GM18498 (cell line): ENCODE results near the gene ZBTB7C.

Source experiments
- ATAC-seq: cut with Tn5 transposase; IDR thresholded peaks from one replicate; pipeline ENCODE4 v1.9.1; 2021; ENCODE audit warnings: mild to moderate bottlenecking, moderate library complexity; ENCODE audit not compliant: unreplicated experiment

ZBTB7C gene

DNA sequence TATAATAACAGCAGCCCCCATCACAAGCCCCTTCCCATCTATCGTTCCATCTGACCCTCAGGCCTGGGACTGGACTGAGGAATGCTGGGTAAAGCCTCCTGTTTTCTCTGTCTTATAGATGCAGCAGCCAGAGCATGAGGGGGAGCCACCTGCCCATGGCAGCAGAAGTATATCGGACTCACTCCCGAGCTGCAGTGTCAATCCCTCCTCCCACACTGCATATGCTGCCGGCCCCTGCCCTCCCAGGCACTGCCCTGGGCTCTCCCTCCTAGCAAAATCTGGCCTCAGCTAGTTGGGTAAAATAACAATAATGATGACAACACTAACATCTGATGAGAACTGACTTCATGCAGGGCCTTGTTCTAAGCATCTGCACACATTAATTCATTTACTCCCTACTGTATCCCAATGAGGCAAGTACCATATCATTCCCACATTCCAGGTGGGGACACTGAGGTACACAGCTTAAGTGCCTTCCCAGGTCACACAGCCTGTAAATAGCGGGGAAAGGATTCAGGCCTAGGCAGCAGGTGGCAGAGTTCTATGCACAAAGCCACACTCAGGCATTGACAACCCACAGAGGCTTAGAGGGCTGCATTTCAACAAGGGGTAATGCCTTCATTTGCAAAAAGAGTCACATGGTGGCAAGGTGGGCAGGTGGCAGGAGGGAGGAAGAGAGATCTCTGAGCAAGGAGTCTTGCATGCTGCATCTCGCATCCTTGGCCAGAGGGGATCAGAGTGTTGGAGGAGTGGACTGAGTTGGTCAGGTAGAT lies 190.0 kb downstream of the ZBTB7C start:
- no peak for ATAC-seq

DNA sequence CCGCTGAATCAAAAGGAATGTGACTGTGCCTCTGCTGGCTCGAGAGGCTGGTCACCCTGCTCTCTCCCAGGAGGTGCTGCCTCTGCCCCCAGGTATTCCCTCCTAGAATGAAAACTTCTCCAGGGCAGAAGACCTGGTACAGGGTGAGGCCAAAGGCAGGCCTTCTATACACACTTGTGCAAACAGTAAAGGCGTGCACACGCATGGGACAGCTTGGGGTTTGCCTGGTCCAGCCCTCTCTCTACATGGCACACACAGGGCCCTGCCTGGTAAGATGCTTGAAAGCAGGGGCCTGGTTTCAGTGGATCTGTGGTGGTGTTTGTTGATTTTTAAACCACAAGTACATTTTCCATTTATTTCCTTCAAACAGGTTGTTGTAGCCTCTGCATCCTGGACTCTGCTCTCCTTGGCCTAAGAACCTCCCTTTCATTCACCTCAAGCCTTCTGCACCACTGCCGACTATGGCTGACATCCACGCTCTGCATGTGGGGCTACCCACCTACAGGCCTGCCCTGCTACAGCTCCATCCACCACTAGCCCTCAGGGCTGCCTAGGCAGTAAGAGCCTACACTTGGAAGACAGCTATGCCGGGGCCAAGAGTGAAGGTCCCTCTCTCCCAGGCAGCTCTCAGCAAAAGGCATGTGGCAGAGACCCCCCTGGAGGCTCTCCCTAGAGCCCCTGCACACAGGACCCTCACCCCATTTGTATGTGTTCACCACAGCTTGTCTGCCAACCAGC lies 190.7 kb downstream of the ZBTB7C start:
- ATAC-seq, result no peak

DNA sequence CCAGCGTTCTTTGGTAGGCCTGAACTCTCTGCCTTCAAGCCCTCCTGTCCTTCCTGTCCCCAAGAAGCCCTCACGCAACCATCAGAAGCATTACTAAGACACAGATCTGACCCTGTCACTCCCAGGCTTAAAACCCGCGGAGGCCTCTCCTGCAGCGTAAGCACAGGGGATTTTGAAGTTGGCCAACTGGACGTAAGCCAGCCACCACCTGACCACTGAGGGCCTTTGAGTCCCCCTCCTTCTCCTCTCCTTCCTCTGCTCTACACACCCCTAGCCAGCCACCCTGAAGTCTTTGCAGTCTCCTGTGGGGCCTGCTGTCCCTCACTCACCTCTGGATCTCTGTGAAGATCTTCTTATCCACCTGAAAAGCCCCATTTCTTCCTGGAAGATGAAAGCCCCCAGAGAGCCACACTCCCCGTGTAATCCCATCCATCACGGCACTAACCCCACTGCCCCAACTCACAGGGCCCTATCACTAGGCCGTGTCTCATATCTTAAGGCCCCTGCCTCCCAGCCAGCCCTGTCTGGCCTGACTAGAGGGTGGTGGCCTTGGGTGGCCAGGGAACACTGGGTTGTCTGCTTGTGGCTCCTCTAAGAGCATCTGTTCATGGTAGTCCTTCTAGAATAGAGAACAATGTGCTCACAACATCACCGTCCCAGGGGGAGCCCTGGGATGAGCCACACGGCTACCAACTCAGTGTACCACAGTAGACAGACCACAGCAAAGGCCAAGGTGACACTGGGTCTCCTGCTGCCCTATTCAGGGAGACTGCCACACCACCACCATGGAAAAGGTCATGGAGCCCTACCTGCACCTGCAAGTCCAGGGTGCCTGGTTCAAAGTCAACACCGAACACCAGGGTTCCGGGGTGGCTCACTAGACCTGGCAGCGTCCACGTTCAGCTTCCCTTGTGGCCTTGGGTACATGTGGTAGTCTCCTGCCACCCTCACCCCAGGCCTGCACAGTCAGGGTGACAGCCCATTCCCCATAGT lies 191.6 kb downstream of the ZBTB7C start:
- no peak for ATAC-seq

DNA sequence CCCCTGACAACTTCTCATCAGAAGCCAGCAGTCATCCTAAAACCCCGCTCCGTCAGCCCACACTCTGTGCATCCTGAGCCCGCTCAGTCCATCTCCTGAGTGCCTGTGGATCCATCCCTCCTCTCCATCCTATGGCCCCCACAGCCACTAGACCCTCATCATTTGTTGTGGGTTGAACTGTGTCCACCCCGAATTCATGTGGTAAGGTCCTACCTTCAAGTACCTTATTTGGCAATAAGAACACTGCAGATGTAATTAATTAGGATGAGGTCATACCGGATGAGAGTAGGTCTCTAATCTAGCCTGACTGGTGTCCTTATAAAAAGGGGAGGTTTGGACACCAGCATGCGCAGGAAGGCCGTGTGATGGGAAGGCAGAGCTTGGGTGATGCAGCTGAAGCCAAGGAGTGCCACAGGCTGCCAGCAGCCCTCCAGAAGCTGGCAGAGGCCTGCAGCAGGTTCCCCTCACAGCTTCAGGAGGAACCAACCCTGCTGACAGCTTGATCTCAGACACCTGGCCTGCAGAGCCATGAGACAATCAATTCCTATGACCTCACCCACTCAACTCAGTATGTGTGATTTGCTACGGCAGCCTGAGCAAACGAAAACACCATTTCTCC lies 192.4 kb downstream of the ZBTB7C start:
- no peak for ATAC-seq

- no peak for ATAC-seq
Measured at GRCh38 chr18:48215876-48216638, 193.1 kb downstream of the ZBTB7C start.

- no peak for ATAC-seq
Measured at GRCh38 chr18:48213791-48214190, 195.4 kb downstream of the ZBTB7C start.

- ATAC-seq, result no peak
Measured at GRCh38 chr18:48208432-48209140, 200.6 kb downstream of the ZBTB7C start.

DNA sequence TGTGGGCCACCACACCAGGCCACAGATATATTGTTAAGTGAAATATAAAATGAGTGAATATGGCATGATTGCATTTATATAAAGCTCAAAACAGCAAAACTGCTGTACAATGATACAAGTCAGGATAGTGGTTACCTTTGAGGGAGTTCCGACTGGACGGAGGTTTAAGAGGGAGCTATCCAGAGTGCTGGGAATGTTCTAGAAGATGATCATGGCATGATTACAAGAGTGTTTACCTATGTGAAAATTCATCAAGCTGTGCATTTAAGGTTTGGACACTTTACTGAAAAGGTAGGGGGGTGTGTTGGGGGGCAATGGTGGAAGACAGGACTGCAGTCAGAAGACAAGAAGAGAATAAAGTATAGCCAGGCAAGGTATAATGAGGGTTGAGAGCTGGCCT lies 201.4 kb downstream of the ZBTB7C start:
- ATAC-seq, result no peak

DNA sequence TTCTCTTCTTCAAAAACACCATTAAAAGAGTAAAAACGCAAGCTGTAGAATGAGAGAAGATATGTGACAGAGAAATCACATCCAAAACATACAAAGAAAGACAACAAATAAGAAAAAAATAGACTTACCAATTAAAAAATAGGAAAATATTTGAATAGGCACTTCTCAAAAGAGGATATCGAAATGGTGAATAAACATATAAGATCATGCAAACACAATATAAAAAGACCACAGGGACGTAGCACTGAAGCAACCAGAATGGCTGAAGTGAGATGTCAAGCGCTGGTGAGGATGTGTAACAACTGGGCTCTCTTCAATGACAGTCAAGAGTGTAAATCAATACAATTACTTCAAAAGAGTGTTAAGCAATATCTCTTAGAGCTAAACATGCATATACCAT lies 202.3 kb downstream of the ZBTB7C start:
- ATAC-seq, result no peak

- no peak for ATAC-seq
Measured at GRCh38 chr18:48203961-48204666, 205.1 kb downstream of the ZBTB7C start.

- ATAC-seq, result no peak
Measured at GRCh38 chr18:48203288-48203945, 205.8 kb downstream of the ZBTB7C start.

GRCh38 chr18:48202350-48203260 lies 206.6 kb downstream of the ZBTB7C start:
- no peak for ATAC-seq

- no peak for ATAC-seq
Measured at GRCh38 chr18:48202006-48202348, 207.2 kb downstream of the ZBTB7C start.

DNA sequence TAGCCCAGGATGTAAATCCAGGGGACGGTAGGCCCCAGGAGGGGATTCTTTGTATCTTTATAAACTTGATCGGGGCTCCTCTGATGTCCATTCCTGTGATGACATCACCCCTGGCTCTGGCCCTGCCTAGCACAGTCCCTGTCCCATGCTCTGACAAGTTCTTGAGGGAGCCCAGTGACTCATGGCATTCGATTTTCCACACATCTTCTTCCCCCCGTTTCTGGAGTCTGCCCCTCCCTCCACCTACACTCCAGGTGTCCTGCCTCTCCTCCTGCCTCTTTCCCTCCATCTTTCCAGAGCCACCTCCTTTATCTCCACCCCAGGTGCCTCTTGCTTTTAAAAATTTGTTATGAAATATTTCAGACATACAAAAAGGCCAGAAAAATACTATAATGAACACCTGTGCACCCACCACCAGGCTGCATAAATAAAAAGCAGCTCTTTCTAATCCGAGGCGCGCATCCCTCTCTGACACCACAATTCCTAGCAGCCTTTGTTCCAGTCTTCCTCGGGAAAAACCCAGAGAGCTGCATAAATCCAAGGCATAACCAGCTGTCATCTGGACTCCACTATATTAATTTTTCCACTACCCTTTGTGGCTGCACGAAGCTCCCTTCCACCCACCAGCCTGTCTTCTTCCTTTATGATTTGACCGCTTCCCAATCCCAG lies 207.7 kb downstream of the ZBTB7C start:
- no peak for ATAC-seq

GRCh38 chr18:48200631-48201336 lies 208.4 kb downstream of the ZBTB7C start:
- no peak for ATAC-seq

- ATAC-seq, result no peak
Measured at GRCh38 chr18:48199399-48199798, 209.8 kb downstream of the ZBTB7C start.
